ENCODE measurements around the gene TK1.
A peak's percentile ranks its signal among the peaks of the same experiment; 100 is the strongest.

The TK1 gene

DNA sequence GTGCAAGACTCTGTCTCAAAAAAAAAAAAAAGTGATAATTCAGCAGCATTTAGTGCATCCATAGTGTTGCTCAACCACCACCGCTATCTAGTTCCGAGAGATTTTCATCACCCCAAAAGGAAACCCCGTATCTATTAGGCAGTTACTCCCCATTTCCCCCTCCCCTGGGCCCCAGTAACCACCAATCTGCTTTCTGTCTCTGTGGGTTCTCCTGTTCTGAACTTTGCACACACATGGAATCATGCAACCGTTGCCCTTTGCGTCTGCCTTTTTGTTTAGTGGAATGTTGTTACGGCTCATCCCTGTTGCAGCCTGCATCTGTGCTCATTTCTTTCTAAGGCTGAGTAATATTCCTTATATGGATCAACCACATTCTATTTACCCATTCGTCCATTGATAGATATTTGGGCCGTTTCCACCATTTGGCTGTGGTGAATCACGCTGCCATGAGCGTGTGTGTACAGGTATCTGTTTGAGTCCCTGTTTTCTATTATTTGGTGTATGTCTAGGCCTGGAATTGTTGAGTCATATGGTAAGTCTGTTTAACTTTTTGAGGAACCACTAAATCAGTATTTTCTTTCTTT, 27.2 kb downstream of the TK1 start:
- TF ChIP-seq, protein P1, sequence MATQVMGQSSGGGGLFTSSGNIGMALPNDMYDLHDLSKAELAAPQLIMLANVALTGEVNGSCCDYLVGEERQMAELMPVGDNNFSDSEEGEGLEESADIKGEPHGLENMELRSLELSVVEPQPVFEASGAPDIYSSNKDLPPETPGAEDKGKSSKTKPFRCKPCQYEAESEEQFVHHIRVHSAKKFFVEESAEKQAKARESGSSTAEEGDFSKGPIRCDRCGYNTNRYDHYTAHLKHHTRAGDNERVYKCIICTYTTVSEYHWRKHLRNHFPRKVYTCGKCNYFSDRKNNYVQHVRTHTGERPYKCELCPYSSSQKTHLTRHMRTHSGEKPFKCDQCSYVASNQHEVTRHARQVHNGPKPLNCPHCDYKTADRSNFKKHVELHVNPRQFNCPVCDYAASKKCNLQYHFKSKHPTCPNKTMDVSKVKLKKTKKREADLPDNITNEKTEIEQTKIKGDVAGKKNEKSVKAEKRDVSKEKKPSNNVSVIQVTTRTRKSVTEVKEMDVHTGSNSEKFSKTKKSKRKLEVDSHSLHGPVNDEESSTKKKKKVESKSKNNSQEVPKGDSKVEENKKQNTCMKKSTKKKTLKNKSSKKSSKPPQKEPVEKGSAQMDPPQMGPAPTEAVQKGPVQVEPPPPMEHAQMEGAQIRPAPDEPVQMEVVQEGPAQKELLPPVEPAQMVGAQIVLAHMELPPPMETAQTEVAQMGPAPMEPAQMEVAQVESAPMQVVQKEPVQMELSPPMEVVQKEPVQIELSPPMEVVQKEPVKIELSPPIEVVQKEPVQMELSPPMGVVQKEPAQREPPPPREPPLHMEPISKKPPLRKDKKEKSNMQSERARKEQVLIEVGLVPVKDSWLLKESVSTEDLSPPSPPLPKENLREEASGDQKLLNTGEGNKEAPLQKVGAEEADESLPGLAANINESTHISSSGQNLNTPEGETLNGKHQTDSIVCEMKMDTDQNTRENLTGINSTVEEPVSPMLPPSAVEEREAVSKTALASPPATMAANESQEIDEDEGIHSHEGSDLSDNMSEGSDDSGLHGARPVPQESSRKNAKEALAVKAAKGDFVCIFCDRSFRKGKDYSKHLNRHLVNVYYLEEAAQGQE (IDR thresholded peaks at IDR 0.05; ENCODE audit: insufficient replicate concordance, low read depth) = no peak
- peak; percentile 50; the same call in 1 of the 2 replicates for TF ChIP-seq POLR2AphosphoS5 (IDR thresholded peaks at IDR 0.05; ENCODE audit: low read depth)
- no peak overlapping the region for H3K4me3 ChIP-seq (replicated peaks; ENCODE audit: insufficient read depth, low read length)

DNA sequence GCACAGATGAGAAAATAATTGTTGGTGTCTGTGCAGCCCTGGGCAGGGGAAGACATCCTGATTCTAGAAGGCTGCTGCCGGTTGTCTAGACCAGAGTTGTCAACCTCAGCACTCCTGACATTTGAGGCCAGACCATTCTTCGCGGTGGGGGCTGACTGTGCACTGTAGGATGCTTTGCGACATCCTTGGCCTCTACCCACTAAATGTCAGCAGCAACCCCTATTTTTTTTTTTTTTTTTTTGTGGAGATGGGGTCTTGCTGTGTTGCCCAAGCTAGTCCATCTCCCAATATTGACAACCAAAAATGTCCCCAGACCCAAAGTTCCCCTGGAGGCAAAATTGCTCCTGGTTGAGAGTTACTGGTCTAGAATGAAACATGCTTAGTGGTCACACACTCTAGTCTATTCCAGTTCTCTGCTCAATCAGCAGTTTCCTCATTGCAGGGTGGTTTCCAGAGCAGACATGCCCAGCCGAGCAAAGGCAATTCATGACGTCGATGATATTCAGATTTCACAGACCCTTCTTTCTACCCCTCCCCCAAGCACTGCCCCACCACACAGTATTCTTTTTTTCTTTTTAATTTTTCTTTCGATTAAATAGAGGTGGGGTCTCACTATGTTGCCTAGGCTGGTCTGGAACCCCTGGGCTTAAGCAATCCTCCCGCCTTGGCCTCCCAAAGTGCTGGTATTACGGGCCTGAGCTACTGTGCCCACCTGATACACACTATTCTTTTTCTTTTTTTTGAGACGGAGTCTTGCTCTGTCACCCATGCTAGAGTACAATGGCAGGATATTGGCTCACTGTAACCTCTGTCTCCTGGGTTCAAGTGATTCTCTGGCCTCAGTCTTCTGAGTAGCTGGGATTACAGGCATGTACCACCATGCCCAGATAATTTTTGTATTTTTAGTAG, 31.7 kb downstream of the TK1 start:
- Histone ChIP-seq H3K27ac (replicated peaks) (peak overlapping the region; percentile 54), H3K27me3 (ENCODE audit: insufficient read depth, poor library complexity, severe bottlenecking) (no peaks in the 10 kb centered on the region), H3K4me3 (replicated peaks; ENCODE audit: insufficient read depth, low read length) (no peak overlapping the region)
- TF ChIP-seq, protein P1 (IDR thresholded peaks at IDR 0.05; ENCODE audit: insufficient replicate concordance, low read depth) = no peak
- TF ChIP-seq, protein P2, sequence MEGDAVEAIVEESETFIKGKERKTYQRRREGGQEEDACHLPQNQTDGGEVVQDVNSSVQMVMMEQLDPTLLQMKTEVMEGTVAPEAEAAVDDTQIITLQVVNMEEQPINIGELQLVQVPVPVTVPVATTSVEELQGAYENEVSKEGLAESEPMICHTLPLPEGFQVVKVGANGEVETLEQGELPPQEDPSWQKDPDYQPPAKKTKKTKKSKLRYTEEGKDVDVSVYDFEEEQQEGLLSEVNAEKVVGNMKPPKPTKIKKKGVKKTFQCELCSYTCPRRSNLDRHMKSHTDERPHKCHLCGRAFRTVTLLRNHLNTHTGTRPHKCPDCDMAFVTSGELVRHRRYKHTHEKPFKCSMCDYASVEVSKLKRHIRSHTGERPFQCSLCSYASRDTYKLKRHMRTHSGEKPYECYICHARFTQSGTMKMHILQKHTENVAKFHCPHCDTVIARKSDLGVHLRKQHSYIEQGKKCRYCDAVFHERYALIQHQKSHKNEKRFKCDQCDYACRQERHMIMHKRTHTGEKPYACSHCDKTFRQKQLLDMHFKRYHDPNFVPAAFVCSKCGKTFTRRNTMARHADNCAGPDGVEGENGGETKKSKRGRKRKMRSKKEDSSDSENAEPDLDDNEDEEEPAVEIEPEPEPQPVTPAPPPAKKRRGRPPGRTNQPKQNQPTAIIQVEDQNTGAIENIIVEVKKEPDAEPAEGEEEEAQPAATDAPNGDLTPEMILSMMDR (IDR thresholded peaks at IDR 0.05; ENCODE audit: insufficient read depth, low read length) = no peak
- TF ChIP-seq SPI1 (IDR thresholded peaks at IDR 0.05; ENCODE audit: borderline replicate concordance, low read depth) = no peak
- DNase-seq (ENCODE audit: low read depth in 1 of 2, low spot score in 1 of 2) = peak in 1 of 2 experiments; percentile 84

More for the DNA sequence above, 27.2 kb downstream of the TK1 start:
- Histone ChIP-seq H3K27ac (replicated peaks) (peak overlapping the region; percentile 71), H3K27me3 (ENCODE audit: insufficient read depth, poor library complexity, severe bottlenecking) (no peaks in the 10 kb centered on the region)
- DNase-seq (ENCODE audit: low read depth in 1 of 2, low spot score in 1 of 2) = peak; percentile 69 to 83

DNA sequence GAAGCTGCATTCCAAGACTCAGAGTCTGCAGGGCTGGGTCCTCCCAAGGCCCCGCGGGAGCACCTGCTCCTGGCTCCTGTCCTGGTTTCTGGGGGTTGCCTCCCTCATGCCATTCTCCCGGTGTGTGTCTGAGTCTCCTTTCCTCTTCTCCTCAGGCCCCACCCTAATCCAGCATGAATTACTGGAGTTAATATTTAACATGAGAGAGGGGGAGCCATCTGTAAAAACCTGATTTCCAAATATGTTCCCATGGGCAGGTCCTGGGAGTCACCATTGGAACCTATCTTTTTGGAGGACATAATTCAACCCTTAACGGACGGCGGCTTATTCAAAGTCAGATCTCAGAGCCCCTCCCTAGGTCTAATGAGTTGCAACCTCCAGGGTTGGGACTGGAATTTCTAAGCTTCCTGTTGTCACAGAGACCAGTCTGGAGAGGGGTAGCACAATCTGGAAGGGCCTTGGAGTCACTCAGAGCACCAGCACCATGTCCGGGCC, 35.3 kb downstream of the TK1 start:
- H3K27ac ChIP-seq (replicated peaks) = no peak overlapping the region
- TF ChIP-seq SPI1 (IDR thresholded peaks at IDR 0.05; ENCODE audit: borderline replicate concordance, low read depth) = no peak
- TF ChIP-seq, protein P1 (IDR thresholded peaks at IDR 0.05; ENCODE audit: insufficient replicate concordance, low read depth) = no peak
- TF ChIP-seq POLR2AphosphoS5 (IDR thresholded peaks at IDR 0.05; ENCODE audit: low read depth) = no peak
- TF ChIP-seq, protein P2 (IDR thresholded peaks at IDR 0.05; ENCODE audit: insufficient read depth, low read length) = no peak
- TF ChIP-seq GABPA (IDR thresholded peaks at IDR 0.05; ENCODE audit: low read depth) = no peak
- no peak overlapping the region for H3K4me3 ChIP-seq (replicated peaks; ENCODE audit: insufficient read depth, low read length)
- no peaks in the 10 kb centered on the region for H3K27me3 ChIP-seq (ENCODE audit: insufficient read depth, poor library complexity, severe bottlenecking)
- DNase-seq (ENCODE audit: low read depth in 1 of 2, low spot score in 1 of 2) = no peak
